ENCODE measurements around the gene PEX3.
"Not testable (repeated sequence)": the region's sequence is repeated elsewhere in the genome, so short reads cannot be mapped to it uniquely, and the experiment has no call there.

The PEX3 gene, protein sequence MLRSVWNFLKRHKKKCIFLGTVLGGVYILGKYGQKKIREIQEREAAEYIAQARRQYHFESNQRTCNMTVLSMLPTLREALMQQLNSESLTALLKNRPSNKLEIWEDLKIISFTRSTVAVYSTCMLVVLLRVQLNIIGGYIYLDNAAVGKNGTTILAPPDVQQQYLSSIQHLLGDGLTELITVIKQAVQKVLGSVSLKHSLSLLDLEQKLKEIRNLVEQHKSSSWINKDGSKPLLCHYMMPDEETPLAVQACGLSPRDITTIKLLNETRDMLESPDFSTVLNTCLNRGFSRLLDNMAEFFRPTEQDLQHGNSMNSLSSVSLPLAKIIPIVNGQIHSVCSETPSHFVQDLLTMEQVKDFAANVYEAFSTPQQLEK

GRCh38 chr6:143450453-143451371, at the start of gene PEX3, which contains the start of gene ADAT2:
PEX3 (plus strand) TSS chr6:143450805; CDS start chr6:143451043, 238 bp downstream.
ADAT2 (minus strand) TSS chr6:143450695; CDS start chr6:143450658, 37 bp downstream.
- DNase-seq = peak; percentile 93

- no peak for DNase-seq
Measured at GRCh38 chr6:143401068-143401446, 49.5 kb upstream of the PEX3 start.

GRCh38 chr6:143401636-143402370, 48.8 kb upstream of the PEX3 start:
- no peak for DNase-seq

- DNase-seq = no peak
Measured at GRCh38 chr6:143402721-143403336, 47.8 kb upstream of the PEX3 start.

GRCh38 chr6:143405373-143406154, 45.0 kb upstream of the PEX3 start:
- DNase-seq = no peak

GRCh38 chr6:143406673-143407072, 43.9 kb upstream of the PEX3 start:
- DNase-seq = no peak

GRCh38 chr6:143408151-143408786, 42.3 kb upstream of the PEX3 start:
- DNase-seq = no peak

GRCh38 chr6:143408787-143409162, 41.8 kb upstream of the PEX3 start:
- DNase-seq = no peak

GRCh38 chr6:143410859-143411270, 39.7 kb upstream of the PEX3 start:
- DNase-seq = no peak

GRCh38 chr6:143414769-143415168, 35.8 kb upstream of the PEX3 start:
- DNase-seq = peak; percentile 5

GRCh38 chr6:143419526-143419925, 31.1 kb upstream of the PEX3 start:
- DNase-seq = peak; percentile 7

DNA sequence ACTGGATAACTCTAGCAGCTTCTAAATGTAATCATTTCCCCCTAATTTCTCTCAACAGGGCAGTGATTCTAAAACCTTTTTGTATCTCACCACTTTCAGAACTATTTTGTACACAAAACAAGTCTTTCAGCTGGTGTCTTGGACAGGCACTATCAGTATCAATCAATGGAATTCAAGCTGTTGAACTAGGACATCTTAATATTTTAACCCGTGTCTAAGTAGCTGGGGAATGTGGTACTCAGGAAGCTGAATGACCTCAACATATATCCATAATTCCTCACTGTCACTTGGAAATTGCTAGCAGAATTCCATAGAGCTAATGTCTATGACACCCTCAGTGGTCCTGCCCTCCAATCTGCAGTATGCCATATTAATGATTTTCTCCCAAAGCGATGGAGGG, 24.6 kb upstream of the PEX3 start:
- DNase-seq = no peak

GRCh38 chr6:143427109-143427817, 23.3 kb upstream of the PEX3 start:
- peak; percentile 78 for DNase-seq

DNA sequence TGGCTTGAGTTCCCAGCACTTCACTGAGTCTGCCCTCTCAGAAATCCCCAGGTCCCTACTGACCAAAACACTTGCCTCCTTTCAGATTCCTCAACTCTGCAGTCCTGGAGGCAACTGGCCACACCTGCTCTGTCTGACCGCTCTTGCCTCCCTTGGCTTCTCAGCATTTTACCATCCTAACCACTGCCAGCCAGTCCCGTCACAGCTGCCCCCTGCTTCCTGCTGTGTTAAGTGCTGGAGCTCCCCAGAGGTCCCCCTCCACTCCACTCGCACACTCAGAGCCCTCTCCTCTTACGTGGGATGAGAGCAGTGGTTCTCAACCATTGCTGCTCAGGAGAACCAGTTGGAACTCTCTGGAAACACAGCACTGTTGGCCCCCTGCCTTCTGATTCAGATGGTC, 20.6 kb upstream of the PEX3 start:
- no peak for DNase-seq

DNA sequence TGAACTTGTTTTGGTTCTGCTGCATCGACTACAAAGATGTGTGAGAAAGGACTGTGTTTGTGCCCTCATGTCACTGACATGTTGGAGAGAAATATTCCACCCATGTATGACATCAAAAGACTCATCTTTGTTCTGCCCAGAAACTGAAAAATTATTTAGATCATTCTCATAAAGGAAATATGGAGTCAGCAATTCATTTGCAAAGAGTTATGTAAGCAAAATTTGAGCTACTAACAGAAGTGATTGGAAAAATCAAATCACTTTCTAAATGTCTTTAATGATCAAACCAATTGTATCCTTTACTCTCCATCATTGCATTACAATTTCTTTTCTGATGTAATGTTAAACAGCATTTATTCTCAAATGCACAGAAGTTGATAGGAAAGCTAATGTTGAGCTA, 19.4 kb upstream of the PEX3 start:
- no peak for DNase-seq

- DNase-seq = no peak
Measured at GRCh38 chr6:143432588-143432987, 18.0 kb upstream of the PEX3 start.

GRCh38 chr6:143441010-143441409, 9.6 kb upstream of the PEX3 start:
- DNase-seq = no peak

- no peak for DNase-seq
Measured at GRCh38 chr6:143441680-143442545, 8.7 kb upstream of the PEX3 start.

DNA sequence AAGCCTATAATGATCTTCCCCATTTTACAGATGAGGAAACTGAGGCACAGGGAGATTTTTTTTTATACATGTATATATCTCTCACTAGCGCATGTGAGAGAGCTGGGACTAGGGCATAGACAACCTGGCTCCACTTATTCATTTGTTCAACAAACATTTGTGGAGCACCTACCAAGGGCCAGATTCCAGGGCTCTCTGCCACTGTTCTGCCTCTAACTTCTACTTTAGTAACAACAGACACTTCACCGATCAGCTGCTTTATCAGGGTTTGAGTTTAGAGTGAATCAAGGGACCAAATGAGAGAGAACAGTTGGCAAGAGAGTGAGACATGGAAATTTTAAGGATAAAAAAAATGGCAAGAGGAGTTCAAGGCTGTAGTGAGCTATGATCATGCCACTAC, 7.5 kb upstream of the PEX3 start:
- DNase-seq = no peak

- DNase-seq = not testable (repeated sequence)
Measured at GRCh38 chr6:143447865-143448264, 2.7 kb upstream of the PEX3 start.

All from DMS79 treated with DMSO at 0.1 percent for 48 hours (cell line).